ENCODE results near the gene JAG1. TPM values are rescaled to one million over a fixed set of nuclear protein-coding genes. Genes with fewer than 3 reads are reported as not detected.
"Not testable (repeated sequence)": the region's sequence is repeated elsewhere in the genome, so short reads cannot be mapped to it uniquely, and the experiment has no call there.

The JAG1 gene
- total RNA-seq, 2 experiments from 2014 or later, result 0.15 to 0.40 TPM

GRCh38 chr20:10590950-10591671 lies 82.7 kb downstream of the JAG1 start:
- POLR2A ChIA-PET, result no interaction called here
- Mint-ChIP-seq H3K36me3 (peaks cover 2% of the 10 kb centered on the region), H3K27ac (no peak overlapping the region), H3K9me3 (no peaks in the 10 kb centered on the region), H3K4me1 (ENCODE audit: low read depth) (no peaks in the 10 kb centered on the region), H3K27me3 (no peaks in the 10 kb centered on the region), H3K4me3 (no peak overlapping the region)
- intact Hi-C loops (cut with micrococcal nuclease), result no loop called here
- DNase-seq, result no peak
- CTCF ChIA-PET, result interaction anchor here (1.0 kb wide), 1 partner anchor 13 kb away, joined by 3 read pairs; no protein-coding TSS in a partner anchor

- CTCF ChIA-PET, result interaction anchor here (1.0 kb wide), 1 partner anchor 13 kb away, joined by 3 read pairs; no protein-coding TSS in a partner anchor
- H3K4me3 Mint-ChIP-seq; intact Hi-C loops (cut with micrococcal nuclease); DNase-seq; H3K4me1 Mint-ChIP-seq (ENCODE audit: low read depth); H3K9me3 Mint-ChIP-seq; POLR2A ChIA-PET; H3K27ac Mint-ChIP-seq; H3K36me3 Mint-ChIP-seq; H3K27me3 Mint-ChIP-seq: not testable (repeated sequence)
Measured at GRCh38 chr20:10590446-10590845, 83.4 kb downstream of the JAG1 start.

Small RNA genes within 50 kb of the gene (microRNA-seq; reads per million reads assigned to microRNA genes)
- not detected for gene MIR6870 (ENCODE audit: borderline microRNAs expressed, borderline number of aligned reads, borderline replicate concordance)

Other genes with a start within 250 kb of the JAG1 start
- gene MKKS, start 239.8 kb downstream of the JAG1 start, total RNA-seq, result 1 to 10 TPM; 7.1 to 7.5 TPM
- 1 to 10 TPM; 5.5 to 6.3 TPM for gene SLX4IP, start 238.7 kb downstream of the JAG1 start, total RNA-seq

Measured in activated CD4-positive, alpha-beta memory T cell treated with anti-CD3 and anti-CD28 coated beads for 36 hours (primary cell).